GM20431 (cell line): ENCODE measurements around the gene KLHL21.

Source experiments
- in situ Hi-C: fragments of 300-500 bp; cut with MseI, MboI; formaldehyde crosslinking; loops from one replicate; pipeline ENCODE4 v1.15.0; 2020; ENCODE audit warnings: low sequenced_read_pairs; ENCODE audit not compliant: unreplicated experiment

The KLHL21 gene

DNA sequence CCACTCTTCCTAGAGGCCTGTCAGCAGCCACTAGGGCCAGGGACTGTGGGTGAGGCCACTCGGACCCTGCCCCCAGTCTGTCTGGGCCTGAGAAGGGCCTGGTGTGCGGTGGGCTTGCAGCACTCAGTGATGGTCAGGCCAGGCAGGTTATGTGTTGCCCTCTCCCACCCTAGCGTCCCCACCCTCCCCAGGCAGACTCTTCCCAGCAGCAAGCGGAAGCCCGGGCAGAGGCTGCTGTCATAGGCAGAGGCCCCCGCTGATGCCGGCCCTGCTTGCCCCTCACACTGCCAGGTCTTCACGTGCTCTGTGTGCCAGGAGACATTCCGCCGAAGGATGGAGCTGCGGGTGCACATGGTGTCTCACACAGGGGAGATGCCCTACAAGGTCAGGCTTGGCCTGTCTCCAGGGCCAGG is 16.3 kb downstream of the KLHL21 start:
- in situ Hi-C loops, result no loop called here

DNA sequence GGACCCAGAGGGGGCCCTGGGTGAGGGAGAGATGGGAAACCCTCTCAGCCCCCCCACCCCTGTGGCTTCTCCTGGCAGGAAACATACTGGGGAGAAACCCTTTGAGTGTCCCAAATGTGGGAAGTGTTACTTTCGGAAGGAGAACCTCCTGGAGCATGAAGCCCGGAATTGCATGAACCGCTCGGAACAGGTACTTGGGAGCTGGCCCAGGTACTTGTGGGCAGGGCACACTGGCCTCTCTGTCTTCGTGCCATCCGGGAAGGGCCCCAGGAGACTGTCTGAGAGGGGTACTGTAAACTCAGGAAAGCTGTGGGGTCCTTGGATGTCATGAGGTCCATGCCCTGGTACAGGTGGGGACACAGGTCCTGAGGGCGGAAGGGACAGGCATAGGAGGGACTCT is 16.8 kb downstream of the KLHL21 start:
- in situ Hi-C loops, result no loop called here

DNA sequence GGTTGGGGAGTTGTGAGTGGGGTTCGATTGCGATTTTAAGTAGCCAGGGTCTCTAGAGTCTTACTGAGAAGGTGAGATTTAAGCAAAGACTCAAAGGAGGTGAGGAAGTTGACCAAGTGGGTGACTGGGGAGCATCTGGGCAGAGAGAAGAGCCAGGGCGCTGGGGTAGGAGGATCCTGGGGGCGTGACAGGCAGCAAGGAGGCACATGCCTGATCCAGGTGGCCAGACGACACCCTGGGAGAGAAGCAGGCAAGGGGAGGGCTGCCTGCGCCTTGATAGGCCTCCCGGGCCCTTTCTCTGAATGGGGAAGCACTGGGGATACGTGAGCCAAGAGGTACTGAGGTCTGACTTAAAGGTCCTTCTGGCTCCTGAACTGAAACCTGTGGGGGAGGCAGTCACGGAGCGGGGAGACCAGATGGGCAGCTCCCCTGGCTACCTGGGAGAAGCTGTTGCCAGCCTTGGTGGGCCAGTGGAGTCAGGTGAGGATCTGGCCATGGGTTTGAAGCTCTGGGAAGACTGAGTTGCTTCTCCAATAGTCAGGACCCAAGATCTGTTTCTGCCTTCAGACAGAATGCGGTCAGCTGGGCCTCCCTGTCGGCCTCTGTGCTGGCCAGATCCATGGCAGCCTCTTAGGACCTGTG is 17.5 kb downstream of the KLHL21 start:
- in situ Hi-C loops, result no loop called here

DNA sequence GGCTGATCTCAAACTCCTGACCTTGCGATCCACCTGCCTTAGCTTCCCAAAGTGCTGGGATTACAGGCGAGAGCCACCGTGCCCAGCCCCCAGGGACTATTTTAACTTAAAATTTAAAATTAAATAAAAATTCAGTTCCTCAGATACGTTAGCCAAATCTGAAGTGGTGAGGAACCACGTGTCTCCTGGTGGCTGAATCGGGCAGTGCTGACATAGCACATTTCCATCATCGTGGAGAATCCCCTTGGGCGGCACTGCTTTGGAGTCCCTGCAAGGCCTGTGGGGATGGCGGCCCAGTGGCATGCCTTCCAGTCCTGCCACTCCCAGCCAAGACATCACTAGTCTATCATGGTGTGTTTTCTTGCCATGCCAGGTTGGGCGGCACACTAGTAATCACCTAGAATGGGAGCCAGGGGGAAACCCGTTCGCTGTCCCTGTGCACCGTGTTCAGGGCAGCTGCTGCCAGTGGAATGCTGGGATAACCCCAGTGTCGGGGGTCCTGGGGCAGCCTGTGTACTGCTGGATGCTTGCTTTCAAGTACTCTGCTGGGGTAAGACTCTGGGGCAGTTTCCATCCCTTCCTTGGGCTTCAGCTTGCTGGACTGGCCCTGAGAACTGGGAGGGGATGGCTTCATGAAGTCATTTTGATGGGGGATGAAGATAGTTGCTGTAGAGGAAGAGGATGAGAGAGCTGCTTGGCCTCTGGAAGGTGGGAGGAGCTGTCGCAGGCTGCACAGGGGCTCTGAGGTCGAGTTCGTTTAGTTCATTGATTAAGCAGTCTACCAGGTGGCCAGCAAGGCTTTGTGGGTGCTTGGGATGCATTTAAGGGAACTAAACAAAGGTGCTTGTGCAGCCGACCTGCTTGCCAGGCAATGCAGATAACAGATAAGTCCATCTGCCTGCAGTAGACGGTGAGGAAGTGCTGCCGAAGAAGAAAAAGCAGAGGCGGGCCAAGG is 18.3 kb downstream of the KLHL21 start:
- in situ Hi-C loops, result no loop called here

DNA sequence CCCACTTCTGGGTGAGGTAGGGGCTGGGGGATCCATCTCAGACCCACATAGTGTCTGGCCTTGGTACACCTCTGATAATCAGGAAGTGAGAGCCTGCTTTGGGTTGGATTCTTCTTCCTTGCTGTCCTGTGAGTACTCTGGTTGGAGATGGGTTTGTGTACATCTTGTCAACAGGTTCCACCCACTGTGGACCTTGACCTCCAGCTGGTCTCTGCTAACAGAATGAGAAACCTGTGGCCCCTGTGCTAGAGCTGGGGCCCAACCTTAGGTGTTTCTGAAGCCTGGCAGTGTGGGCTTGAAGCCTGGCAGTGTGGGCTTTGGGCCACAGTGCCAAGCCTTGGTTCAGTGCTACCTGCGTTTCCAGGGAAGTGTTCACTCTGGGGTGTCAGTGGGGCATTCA is 20.3 kb downstream of the KLHL21 start:
- in situ Hi-C loops, result no loop called here

DNA sequence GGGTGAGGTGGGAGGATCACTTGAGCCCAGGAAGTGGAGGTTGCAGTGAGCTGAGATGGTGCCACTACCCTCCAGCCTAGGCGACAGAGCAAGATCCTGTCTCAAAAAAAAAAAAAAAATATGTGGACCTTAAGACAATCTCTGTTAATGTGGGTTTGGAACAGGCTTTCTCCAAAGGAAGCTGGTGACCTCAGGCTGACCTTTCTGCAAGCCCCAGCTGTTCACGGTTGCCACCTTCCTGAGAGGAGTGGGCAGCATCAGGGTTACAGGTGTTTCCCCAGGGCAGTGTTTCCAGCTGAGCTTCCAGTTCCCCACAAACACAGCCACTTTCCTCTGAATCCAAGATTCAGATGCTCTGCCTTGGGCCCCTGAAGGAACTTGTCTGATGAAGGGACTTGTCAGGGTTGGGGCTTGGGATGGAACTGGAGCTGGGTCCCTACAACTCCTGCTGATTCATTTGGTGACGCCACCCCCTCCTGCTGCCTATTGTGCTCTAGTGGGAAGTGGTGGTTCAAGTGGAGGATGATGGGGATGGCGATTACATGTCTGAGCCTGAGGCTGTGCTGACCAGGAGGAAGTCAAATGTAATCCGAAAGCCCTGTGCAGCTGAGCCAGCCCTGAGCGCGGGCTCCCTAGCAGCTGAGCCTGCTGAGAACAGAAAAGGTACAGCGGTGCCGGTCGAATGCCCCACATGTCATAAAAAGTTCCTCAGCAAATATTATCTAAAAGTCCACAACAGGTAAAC is 20.9 kb downstream of the KLHL21 start:
- in situ Hi-C loops, result no loop called here

DNA sequence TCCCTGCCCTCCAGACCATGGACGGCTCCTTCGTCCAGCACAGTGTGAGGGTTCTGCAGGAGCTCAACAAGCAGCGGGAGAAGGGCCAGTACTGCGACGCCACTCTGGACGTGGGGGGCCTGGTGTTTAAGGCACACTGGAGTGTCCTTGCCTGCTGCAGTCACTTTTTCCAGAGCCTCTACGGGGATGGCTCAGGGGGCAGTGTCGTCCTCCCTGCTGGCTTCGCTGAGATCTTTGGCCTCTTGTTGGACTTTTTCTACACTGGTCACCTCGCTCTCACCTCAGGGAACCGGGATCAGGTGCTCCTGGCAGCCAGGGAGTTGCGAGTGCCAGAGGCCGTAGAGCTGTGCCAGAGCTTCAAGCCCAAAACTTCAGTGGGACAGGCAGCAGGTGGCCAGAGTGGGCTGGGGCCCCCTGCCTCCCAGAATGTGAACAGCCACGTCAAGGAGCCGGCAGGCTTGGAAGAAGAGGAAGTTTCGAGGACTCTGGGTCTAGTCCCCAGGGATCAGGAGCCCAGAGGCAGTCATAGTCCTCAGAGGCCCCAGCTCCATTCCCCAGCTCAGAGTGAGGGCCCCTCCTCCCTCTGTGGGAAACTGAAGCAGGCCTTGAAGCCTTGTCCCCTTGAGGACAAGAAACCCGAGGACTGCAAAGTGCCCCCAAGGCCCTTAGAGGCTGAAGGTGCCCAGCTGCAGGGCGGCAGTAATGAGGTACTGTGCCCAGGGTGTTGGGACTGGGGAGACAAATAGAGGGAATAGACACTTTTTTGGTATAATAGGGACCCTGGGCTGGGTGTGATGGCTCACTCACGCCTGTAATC is 21.9 kb downstream of the KLHL21 start:
- in situ Hi-C loops, result no loop called here

DNA sequence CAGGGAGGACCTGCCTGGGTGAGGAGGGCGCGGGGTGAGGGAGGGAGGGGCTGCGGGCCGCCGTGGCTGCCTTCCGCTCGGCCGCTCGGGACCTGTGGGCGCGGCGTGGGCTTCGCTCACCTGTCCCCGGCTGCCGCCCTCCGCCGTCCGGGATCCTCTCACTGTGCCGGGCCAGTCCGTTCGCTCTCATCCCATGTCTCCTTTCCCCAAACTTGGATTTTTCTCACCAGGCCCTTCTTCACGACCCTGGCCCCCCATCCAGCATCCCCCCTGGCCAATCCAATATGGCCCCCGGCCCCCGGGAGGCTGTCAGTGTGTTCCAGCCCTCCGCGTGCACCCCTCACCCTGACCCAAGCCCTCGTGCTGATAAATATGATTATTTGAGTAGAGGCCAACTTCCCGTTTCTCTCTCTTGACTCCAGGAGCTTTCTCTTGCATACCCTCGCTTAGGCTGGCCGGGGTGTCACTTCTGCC is 22.5 kb downstream of the KLHL21 start:
- in situ Hi-C loops, result no loop called here

DNA sequence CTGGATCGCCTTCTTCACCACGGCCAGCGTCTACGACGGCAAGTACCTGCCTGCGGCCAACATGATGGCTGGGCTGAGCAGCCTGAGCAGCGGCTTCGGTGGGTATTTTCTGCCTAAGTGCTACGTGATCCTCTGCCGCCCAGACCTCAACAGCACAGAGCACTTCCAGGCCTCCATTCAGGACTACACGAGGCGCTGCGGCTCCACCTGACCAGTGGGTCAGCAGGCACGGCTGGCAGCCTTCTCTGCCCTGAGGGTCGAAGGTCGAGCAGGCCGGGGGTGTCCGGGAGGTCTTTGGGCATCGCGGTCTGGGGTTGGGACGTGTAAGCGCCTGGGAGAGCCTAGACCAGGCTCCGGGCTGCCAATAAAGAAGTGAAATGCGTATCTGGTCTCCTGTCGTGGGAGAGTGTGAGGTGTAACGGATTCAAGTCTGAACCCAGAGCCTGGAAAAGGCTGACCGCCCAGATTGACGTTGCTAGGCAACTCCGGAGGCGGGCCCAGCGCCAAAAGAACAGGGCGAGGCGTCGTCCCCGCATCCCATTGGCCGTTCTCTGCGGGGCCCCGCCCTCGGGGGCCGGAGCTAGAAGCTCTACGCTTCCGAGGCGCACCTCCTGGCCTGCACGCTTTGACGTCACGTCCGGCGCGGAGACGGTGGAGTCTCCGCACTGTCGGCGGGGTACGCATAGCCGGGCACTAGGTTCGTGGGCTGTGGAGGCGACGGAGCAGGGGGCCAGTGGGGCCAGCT is 23.1 kb downstream of the KLHL21 start, which contains the start of gene ZBTB48:
Gene ZBTB48, plus strand, starts transcription at position 621 of the 745 bp plus-strand sequence. CDS start 616 bp downstream, outside the sequence.
- in situ Hi-C loops, result no loop called here

DNA sequence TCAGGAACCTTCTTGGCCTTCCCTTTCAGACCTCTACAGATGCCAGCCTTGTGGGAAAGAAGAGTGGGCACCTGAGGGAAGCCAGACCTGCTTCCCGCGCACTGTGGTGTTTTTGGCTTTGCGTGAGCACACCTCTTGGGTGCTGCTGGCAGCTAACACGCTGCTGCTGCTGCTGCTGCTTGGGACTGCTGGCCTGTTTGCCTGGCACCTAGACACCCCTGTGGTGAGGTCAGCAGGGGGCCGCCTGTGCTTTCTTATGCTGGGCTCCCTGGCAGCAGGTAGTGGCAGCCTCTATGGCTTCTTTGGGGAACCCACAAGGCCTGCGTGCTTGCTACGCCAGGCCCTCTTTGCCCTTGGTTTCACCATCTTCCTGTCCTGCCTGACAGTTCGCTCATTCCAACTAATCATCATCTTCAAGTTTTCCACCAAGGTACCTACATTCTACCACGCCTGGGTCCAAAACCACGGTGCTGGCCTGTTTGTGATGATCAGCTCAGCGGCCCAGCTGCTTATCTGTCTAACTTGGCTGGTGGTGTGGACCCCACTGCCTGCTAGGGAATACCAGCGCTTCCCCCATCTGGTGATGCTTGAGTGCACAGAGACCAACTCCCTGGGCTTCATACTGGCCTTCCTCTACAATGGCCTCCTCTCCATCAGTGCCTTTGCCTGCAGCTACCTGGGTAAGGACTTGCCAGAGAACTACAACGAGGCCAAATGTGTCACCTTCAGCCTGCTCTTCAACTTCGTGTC is 23.9 kb downstream of the KLHL21 start:
- in situ Hi-C loops, result no loop called here

DNA sequence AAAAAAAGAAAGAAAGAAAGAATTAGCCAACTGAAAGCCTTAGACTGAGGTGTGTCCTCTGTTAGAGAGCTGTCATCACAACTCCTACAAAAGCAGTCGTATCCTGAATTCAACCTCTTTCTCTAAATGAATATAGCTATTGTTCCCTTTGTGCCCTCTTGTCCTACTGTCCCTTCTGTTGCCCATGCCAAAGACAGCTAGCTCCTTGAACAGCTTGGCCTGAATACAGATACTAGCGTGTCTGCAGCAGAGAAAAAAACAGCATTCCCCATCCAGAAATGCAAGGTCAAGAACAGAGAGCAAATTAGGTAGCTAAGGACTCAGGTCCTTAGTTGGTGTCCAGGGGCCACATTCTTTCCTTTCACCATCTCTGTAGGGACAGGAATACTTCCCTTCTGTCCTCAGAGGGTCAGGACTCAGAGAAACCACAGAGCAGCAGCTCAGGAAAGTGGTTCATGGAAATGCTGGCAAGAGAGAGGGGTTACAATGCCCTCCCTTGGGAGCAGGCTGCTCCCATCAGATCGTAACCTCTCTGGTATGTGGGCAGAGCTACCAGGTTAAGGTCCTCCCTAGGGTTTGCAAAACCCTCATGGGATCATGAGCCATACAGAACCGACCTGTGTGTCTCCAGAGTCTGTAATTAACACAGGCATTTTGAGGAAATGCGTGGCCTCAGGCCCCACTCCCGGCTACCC is 24.7 kb downstream of the KLHL21 start:
- in situ Hi-C loops, result no loop called here

DNA sequence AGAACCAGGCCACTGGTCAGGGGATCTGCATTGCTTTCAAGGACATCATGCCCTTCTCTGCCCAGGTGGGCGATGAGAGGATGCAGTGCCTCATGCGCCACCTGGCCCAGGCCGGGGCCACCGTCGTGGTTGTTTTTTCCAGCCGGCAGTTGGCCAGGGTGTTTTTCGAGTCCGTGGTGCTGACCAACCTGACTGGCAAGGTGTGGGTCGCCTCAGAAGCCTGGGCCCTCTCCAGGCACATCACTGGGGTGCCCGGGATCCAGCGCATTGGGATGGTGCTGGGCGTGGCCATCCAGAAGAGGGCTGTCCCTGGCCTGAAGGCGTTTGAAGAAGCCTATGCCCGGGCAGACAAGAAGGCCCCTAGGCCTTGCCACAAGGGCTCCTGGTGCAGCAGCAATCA is 27.9 kb downstream of the KLHL21 start:
- in situ Hi-C loops, result no loop called here

DNA sequence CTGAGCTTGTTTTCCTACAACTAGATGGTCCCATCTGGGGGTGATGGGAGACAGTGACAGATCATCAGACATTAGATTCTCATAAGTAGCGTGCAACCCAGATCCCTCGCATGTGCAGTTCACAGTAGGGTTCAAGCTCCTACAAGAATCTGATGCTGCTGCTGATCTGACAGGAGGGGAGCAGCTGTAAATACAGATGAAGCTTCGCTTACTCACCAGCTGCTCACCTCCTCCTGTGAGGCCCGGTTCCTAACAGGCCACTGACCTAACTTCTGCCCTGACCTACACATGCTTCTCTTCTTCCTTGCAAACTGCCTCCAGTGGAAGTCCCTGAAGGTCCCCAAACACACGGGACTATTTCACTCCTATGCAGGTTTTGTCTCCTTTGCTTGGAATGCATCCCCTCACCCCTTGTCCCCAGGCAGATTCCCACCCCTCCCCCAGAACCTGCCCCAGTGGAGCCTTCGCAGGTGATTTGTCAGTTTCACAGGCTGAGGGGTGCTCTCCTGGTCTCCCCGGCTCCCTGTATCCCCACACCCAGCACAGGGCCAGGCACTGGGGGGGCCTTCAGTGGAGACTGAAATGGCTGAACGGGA is 28.5 kb downstream of the KLHL21 start:
- in situ Hi-C loops, result no loop called here

DNA sequence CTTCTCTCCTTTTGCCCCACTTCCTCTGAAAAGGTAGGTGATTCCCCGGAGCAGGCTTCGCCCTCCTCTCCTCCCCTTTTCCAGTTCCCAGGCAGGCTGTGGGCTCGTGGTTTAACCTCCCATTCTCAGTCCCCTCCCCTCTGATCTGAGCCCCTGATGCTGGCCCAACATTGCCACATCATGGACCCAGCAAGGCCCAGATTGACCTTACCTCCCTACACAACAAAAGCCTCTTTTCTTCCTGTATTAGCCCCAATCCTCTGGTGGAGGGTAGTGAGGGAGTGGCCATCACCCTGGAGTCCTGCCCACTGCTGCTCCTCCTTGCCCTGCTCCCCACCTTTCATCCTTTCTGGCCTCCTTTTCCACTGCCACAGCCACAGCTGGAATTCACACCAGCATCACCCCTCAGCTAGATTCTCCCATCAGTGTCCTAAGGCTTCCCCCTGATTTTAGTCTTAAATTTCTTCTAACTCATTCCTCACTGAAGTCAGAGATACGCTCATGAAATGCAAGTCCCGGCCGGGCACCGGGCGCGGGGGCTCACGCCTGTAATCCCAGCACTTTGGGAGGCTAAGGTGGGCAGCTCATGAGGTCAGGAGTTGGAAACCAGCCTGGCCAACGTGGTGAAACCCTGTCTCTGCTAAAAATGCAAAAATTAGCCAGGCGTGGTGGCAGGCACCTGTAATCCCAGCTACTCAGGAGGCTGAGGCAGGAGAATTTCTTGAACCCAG is 29.9 kb downstream of the KLHL21 start:
- in situ Hi-C loops, result no loop called here

DNA sequence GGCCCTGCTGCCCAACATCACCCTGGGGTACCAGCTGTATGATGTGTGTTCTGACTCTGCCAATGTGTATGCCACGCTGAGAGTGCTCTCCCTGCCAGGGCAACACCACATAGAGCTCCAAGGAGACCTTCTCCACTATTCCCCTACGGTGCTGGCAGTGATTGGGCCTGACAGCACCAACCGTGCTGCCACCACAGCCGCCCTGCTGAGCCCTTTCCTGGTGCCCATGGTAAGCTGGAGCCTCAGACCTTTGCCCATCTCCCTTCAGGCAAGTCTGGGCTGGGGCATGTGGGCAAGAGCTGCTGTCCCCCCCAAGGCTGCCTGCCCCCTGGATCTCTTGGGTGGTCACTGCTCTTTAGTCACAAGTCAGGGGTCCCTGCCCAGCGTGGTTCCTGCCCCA is 31.7 kb downstream of the KLHL21 start:
- in situ Hi-C loops, result no loop called here

DNA sequence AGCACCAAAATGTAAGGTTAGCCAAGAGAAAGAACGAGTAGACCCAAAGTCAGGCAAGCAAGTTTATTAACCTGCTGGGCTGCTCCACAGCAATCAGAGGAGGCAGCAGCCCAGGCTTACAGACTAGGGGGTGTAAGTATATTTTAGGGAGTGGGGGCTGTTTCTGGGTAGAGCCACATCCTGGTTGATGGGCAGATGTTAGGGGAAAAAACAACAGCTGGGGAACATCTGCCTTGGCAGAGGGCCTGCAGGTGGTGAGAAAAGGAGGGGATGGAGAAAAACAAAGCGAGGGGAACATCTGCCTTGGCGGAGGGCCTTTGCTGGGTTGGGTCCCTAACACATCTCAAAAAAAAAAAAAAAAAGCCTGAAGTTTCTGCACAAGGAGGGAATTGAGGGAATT is 32.6 kb downstream of the KLHL21 start:
- in situ Hi-C loops, result no loop called here

DNA sequence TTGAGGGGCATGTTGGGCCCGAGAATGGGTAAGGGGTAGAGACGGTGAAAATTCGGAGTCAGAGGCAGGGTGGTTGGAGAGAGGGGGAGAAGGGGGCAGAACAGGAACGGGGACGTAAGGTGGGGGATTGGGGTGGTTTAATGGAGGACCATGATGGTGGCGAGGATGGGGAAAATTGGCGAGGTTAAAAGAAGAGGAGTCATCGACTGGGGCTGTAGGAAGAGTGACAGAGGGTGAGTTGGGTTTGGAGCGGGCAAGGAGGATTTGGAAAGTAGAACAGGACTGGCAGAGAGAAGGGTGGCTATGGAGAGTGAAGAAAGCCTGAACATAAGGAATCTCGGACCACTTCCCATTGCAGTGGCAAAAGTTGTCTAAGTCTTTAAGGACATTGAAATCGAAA is 33.6 kb downstream of the KLHL21 start:
- in situ Hi-C loops, result no loop called here
